ENCODE results near the gene PRR11. TPM values are rescaled to one million over a fixed set of nuclear protein-coding genes. Genes with fewer than 3 reads are reported as not detected.
A peak's percentile ranks its signal among the peaks of the same experiment; 100 is the strongest.
"Not testable (repeated sequence)": the region's sequence is repeated elsewhere in the genome, so short reads cannot be mapped to it uniquely, and the experiment has no call there.

PRR11 gene
- total RNA-seq, 1 donor, result 2.4 TPM

GRCh38 chr17:59202320-59202719 lies 46.8 kb downstream of the PRR11 start:
- no peak for DNase-seq (ENCODE audit: low read depth in 2 of 3, low spot score in 2 of 3)

- DNase-seq (ENCODE audit: low read depth in 2 of 3, low spot score in 2 of 3), result no peak
Observed at GRCh38 chr17:59219370-59219769, 63.8 kb downstream of the PRR11 start.

GRCh38 chr17:59219992-59220327 lies 64.4 kb downstream of the PRR11 start:
- DNase-seq (ENCODE audit: low read depth in 2 of 3, low spot score in 2 of 3), result peak in 1 of 3 donors; percentile 3

- peak; percentile 96 to 97 (median 97) for DNase-seq (ENCODE audit: low read depth in 2 of 3, low spot score in 2 of 3)
Observed at GRCh38 chr17:59220328-59221158, 65.0 kb downstream of the PRR11 start, which contains the start of gene GDPD1. Gene GDPD1, plus strand, starts transcription at chr17:59220511. Its CDS starts 99 bp downstream, at chr17:59220610.

DNA sequence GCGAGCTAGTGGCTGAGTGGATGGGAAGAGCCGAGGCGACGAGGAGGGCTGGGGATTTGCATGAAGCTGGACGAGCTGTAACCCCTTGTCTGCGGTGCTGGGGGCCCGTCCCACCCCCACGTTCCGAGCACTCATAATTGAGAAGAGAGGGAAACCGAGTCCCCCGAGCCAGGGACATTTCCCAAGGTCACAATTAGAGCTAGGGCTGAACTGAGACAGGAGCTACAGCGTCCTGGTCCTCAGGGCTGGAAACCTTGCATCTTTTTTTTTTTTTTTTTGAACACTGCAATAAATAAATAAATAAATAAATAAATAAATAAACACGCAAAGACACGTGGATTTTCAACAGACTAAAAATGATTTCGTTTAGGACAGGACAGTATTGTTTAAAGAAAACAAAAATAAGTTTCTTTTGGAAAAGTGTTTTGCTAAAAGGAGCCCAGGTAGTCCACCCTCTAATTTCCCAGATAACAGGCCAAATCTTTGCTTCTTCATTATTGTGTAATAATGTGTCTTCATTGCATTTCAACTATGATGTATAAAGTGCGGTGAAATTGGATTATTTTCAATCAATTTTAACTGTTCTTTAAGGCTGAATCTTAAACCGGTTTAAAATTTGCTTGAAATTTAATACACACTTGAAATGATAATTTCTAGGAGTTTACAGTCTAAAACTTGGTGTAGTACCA lies 65.8 kb downstream of the PRR11 start:
- DNase-seq (ENCODE audit: low read depth in 2 of 3, low spot score in 2 of 3), result no peak

DNA sequence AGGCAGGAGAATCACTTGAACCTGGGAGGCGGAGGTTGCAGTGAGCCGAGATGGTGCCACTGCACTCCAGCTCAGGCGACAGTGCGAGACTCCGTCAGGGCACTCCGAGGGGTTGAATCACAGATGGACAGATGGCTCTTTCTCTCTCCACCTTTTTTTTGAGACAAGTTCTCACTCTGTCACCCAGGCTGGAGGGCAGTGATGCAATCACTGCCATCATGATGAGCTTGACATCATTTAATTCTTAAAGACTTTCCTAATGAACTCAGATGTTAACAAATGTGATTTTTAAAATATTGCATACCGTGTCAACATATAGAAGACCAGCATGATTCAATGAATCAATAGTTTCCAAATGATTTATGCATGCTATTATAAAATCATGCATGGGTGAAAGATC lies 68.3 kb downstream of the PRR11 start:
- no peak for DNase-seq (ENCODE audit: low read depth in 2 of 3, low spot score in 2 of 3)

GRCh38 chr17:59228588-59228987 lies 73.0 kb downstream of the PRR11 start:
- not testable (repeated sequence) for DNase-seq (ENCODE audit: low read depth in 2 of 3, low spot score in 2 of 3)

- no peak for DNase-seq (ENCODE audit: low read depth in 2 of 3, low spot score in 2 of 3)
Observed at GRCh38 chr17:59230764-59231163, 75.2 kb downstream of the PRR11 start.

- DNase-seq (ENCODE audit: low read depth in 2 of 3, low spot score in 2 of 3), result no peak
Observed at GRCh38 chr17:59234631-59235030, 79.1 kb downstream of the PRR11 start.

DNA sequence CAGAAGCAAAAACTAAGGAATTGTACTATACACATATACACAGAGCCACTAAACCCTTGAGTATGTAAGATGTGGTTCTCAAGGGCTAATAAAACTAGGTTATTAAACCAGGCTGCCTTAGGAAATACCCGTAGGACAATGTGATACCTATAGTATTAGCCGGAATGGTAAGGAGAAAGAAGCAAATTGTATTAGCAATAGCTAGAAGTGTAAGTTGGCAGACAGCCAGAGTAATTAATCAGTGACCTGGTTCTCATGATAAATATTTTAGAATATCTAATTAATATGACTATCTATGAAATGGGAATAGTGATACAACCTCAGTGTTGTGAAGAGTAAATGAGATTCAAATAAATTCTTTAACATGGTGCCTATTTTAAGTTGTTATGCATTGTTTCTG lies 83.4 kb downstream of the PRR11 start:
- no peak for DNase-seq (ENCODE audit: low read depth in 2 of 3, low spot score in 2 of 3)

GRCh38 chr17:59244081-59244480 lies 88.5 kb downstream of the PRR11 start:
- no peak for DNase-seq (ENCODE audit: low read depth in 2 of 3, low spot score in 2 of 3)

Small RNA genes lying within 50 kb of the gene (small RNA-seq; reads per million reads assigned to genes)
- gene MIR301A, result 220 reads per million, percentile 98 among the genes with 10 or more reads in this experiment
- 179 reads per million, percentile 98 among the genes with 10 or more reads in this experiment for gene MIR454
- 1.2 reads per million, percentile 44 among the genes with 10 or more reads in this experiment for gene RNU2-58P

Other genes starting within 250 kb of the PRR11 start
- gene TRIM37, start 48.9 kb upstream of the PRR11 start, total RNA-seq, result 14.5 TPM
- 6.2 TPM for gene SKA2, start 560 bp upstream of the PRR11 start, total RNA-seq
- gene SMG8, start 54.3 kb downstream of the PRR11 start, total RNA-seq, result 11.8 TPM
- gene GDPD1, start 64.8 kb downstream of the PRR11 start, total RNA-seq, result 8.9 TPM
- 11.8 TPM for gene YPEL2, start 175.9 kb downstream of the PRR11 start, total RNA-seq

Data from hematopoietic multipotent progenitor cell (in vitro differentiated cells).